Calu3 (cell line): ENCODE measurements around the gene ZP1. TPM values are rescaled to one million over a fixed set of nuclear protein-coding genes. Genes with fewer than 3 reads are reported as not detected.
A peak's percentile ranks its signal among the peaks of the same experiment; 100 is the strongest.

Experiments
- BruUV-seq: library from RNA; stranded (reverse); fragments of 400-500 nt; replicated peaks from 2 replicates; lab custom pipeline; 2021; lab: Mats Ljungman, UMichigan
- CTCF ChIA-PET: fragments of 300-600 bp; sonication (Branson Sonifier 250); formaldehyde crosslinking; loops from one replicate; lab custom pipeline; 2022; ENCODE audit warnings: antibody characterized with exemption; lab: Charles Lee
- DNase-seq: peaks from one replicate; pipeline ENCODE4 v3.0.0; 2022
- H3K27ac Mint-ChIP-seq: one replicate; pipeline ENCODE4 v1.8.0; 2022; ENCODE audit warnings: mixed read lengths; ENCODE audit not compliant: unreplicated experiment
- H3K27me3 Mint-ChIP-seq: one replicate; pipeline ENCODE4 v1.8.0; 2022; ENCODE audit warnings: mixed read lengths; ENCODE audit not compliant: unreplicated experiment
- H3K36me3 Mint-ChIP-seq: one replicate; pipeline ENCODE4 v1.8.0; 2022; ENCODE audit warnings: mild to moderate bottlenecking, moderate library complexity, mixed read lengths; ENCODE audit not compliant: insufficient read depth, unreplicated experiment
- H3K4me1 Mint-ChIP-seq: one replicate; pipeline ENCODE4 v1.8.0; 2022; ENCODE audit warnings: mild to moderate bottlenecking, low read depth, mixed read lengths; ENCODE audit not compliant: unreplicated experiment
- H3K4me3 Mint-ChIP-seq: one replicate; pipeline ENCODE4 v1.8.0; 2022; ENCODE audit warnings: mild to moderate bottlenecking, low read depth, moderate library complexity, mixed read lengths; ENCODE audit not compliant: unreplicated experiment
- H3K9me3 Mint-ChIP-seq: one replicate; pipeline ENCODE4 v1.8.0; 2022; ENCODE audit warnings: low read depth, mixed read lengths; ENCODE audit not compliant: unreplicated experiment
- CTCF ChIP-seq: fragments of 200-600 bp; IDR thresholded peaks from one replicate; pipeline ENCODE4 v1.8.0; 2022; ENCODE audit warnings: antibody characterized with exemption; ENCODE audit not compliant: unreplicated experiment
- intact Hi-C: fragments of 100-400 bp; cut with micrococcal nuclease; formaldehyde crosslinking; loops from one replicate; pipeline ENCODE4 v1.10.0; 2022; ENCODE audit not compliant: unreplicated experiment
- total RNA-seq: library from RNA; stranded (reverse); gene quantifications from 2 replicates; pipeline ENCODE4 v1.2.3, GENCODE V29; 2022

ZP1 gene
- total RNA-seq, 1 experiment from 2014 or later = not detected

GRCh38 chr11:60887556-60887955 is 20.2 kb downstream of the ZP1 start:
- no TSS peak for BruUV-seq
- TF ChIP-seq CTCF = peak; percentile 30
- H3K27me3 Mint-ChIP-seq = no peaks in the 10 kb centered on the region
- DNase-seq = peak; percentile 47
- no peaks in the 10 kb centered on the region for H3K4me1 Mint-ChIP-seq
- H3K36me3 Mint-ChIP-seq = peaks cover 6% of the 10 kb centered on the region
- no peaks in the 10 kb centered on the region for H3K9me3 Mint-ChIP-seq
- H3K27ac Mint-ChIP-seq = no peak overlapping the region
- intact Hi-C loops = loop anchor here (1.0 kb wide), 2 partner anchors 56 to 112 kb away; no protein-coding TSS in a partner anchor
- no peak overlapping the region for H3K4me3 Mint-ChIP-seq
- CTCF ChIA-PET = interaction anchor here (0.7 to 1.8 kb wide), 11 partner anchors 12 to 542 kb away, joined by 3 to 54 read pairs (median 4); partner anchors contain the start of gene TMEM109

- Mint-ChIP-seq H3K27me3 (no peaks in the 10 kb centered on the region), H3K27ac (no peak overlapping the region), H3K9me3 (no peaks in the 10 kb centered on the region), H3K4me3 (no peak overlapping the region), H3K4me1 (no peaks in the 10 kb centered on the region), H3K36me3 (peaks cover 6% of the 10 kb centered on the region)
- BruUV-seq = no TSS peak
- intact Hi-C loops = no loop called here
- no peak for DNase-seq
- CTCF ChIA-PET = interaction anchor here (0.7 kb wide), 1 partner anchor 118 kb away, joined by 4 read pairs; no protein-coding TSS in a partner anchor
- TF ChIP-seq CTCF = no peak
Measured at GRCh38 chr11:60889869-60890311, 22.5 kb downstream of the ZP1 start.

- DNase-seq = no peak
- Mint-ChIP-seq H3K4me1 (no peaks in the 10 kb centered on the region), H3K27ac (no peak overlapping the region), H3K4me3 (no peak overlapping the region), H3K36me3 (peaks cover 6% of the 10 kb centered on the region), H3K9me3 (no peaks in the 10 kb centered on the region), H3K27me3 (no peaks in the 10 kb centered on the region)
- CTCF ChIA-PET = no interaction called here
- intact Hi-C loops = no loop called here
- TF ChIP-seq CTCF = no peak
- no TSS peak for BruUV-seq
Measured at GRCh38 chr11:60890696-60891095, 23.4 kb downstream of the ZP1 start.

GRCh38 chr11:60891103-60891741 is 23.9 kb downstream of the ZP1 start:
- intact Hi-C loops = no loop called here
- Mint-ChIP-seq H3K27me3 (no peaks in the 10 kb centered on the region), H3K4me1 (no peaks in the 10 kb centered on the region), H3K27ac (no peak overlapping the region), H3K4me3 (no peak overlapping the region), H3K9me3 (no peaks in the 10 kb centered on the region), H3K36me3 (peaks cover 8% of the 10 kb centered on the region)
- TF ChIP-seq CTCF = no peak
- BruUV-seq = no TSS peak
- CTCF ChIA-PET = interaction anchor here (0.6 kb wide), 1 partner anchor 134 kb away, joined by 3 read pairs; the partner anchor contains the start of gene MS4A15
- DNase-seq = no peak
